ENCODE results near the gene CYP46A1.

The CYP46A1 gene

GRCh38 chr14:99715266-99716000, 31.3 kb downstream of the CYP46A1 start:
- Histone ChIP-seq H3K4me1 (ENCODE audit: control insufficient read depth, insufficient read depth, low read length) (no peaks in the 10 kb centered on the region), H3K9me3 (ENCODE audit: control insufficient read depth, insufficient read depth, low read depth, low read length) (no peaks in the 10 kb centered on the region), H3K36me3 (ENCODE audit: control insufficient read depth in 2 of 2, insufficient read depth in 1 of 2, low read length in 2 of 2) (no peaks in the 10 kb centered on the region), H3K27ac (ENCODE audit: extremely low read depth, low read depth, low read length) (no peak overlapping the region), H3K4me3 (ENCODE audit: low read depth, low read length) (no peak overlapping the region)
- CTCF ChIA-PET = interaction anchor here (0.8 to 2.2 kb wide), 4 partner anchors 15 to 231 kb away, joined by 3 to 7 read pairs (median 3); no protein-coding TSS in a partner anchor
- TF ChIP-seq GLI2 (tag by site-specific recombination; IDR thresholded peaks at IDR 0.05; ENCODE audit: borderline replicate concordance, low read depth) = no peak
- no peak for TF ChIP-seq ZNF266 (tag by site-specific recombination; IDR thresholded peaks at IDR 0.05; ENCODE audit: low read depth)
- TF ChIP-seq ZNF555 (tag by site-specific recombination; conservative IDR thresholded peaks at IDR 0.05) = no peak
- POLR2A ChIA-PET = interaction anchor here (1.0 kb wide), 1 partner anchor 31 kb away, joined by 3 read pairs; the partner anchor contains the start of gene CYP46A1

DNA sequence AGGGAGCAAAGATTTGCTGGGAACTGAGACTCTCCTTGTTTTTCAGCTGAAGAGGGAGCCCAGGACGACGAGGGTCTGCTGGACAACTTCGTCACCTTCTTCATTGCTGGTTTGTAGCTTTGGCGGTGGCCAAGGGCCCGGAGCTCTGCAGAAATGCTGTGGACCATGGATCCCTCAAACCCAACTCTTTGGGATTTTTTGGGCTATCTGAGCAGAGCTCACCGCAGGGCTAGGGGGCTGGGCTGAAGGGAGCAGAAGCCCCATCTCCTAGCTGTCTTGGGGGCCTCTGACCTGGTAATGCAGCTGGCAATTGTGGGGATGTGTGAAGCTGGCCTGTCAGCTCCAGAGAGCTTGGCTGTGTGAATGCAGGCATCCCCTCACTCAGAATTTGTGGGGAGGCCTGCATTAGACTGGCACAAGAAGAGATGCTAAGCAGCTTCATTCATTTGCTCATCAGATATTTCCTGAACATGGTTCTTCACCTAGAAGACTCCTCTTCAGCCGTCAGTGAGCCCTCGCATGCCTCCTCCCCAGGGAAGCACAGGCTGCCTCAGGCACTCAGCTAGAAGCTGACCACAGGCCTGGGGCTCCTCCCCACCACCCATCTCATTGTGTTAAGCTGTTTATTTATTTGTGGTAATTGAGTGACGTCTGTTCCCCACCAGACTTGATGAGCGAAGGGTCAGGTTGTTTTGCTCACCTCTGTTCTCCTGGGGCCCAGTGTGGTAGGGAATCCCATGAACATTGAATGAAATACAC, 32.2 kb downstream of the CYP46A1 start:
- CTCF ChIA-PET = interaction anchor here (0.6 to 2.2 kb wide), 3 partner anchors 14 to 231 kb away, joined by 3 to 7 read pairs (median 3); no protein-coding TSS in a partner anchor

GRCh38 chr14:99716850-99717681, 33.0 kb downstream of the CYP46A1 start:
- H3K4me3 ChIP-seq (ENCODE audit: low read depth, low read length) = no peak overlapping the region
- TF ChIP-seq ZNF433 (tag by site-specific recombination; IDR thresholded peaks at IDR 0.05; ENCODE audit: low read depth) (no peak), HOXC10 (CRISPR knock-in tag; IDR thresholded peaks at IDR 0.05) (no peak), ZFP3 (tag by site-specific recombination; IDR thresholded peaks at IDR 0.05; ENCODE audit: low read depth) (no peak), ZNF169 (tag by site-specific recombination; IDR thresholded peaks at IDR 0.05) (no peak), ZNF302 (tag by site-specific recombination; IDR thresholded peaks at IDR 0.05; ENCODE audit: low read depth) (no peak), MZF1 (tag by site-specific recombination; IDR thresholded peaks at IDR 0.05; ENCODE audit: borderline replicate concordance) (no peak), ZNF121 (tag by site-specific recombination; IDR thresholded peaks at IDR 0.05) (no peak), ZNF548 (tag by site-specific recombination; IDR thresholded peaks at IDR 0.05) (no peak), ZNF366 (tag by site-specific recombination; conservative IDR thresholded peaks at IDR 0.05) (no peak), ZNF335 (tag by site-specific recombination; conservative IDR thresholded peaks at IDR 0.05) (no peak), ZSCAN30 (tag by site-specific recombination; IDR thresholded peaks at IDR 0.05) (no peak), PRDM1 (tag by site-specific recombination; IDR thresholded peaks at IDR 0.05) (no peak), FEZF1 (tag by site-specific recombination; IDR thresholded peaks at IDR 0.05) (no peak), ZBTB8A (tag by site-specific recombination; IDR thresholded peaks at IDR 0.05) (no peak), ZNF521 (tag by site-specific recombination; IDR thresholded peaks at IDR 0.05) (no peak), ZNF626 (tag by site-specific recombination; IDR thresholded peaks at IDR 0.05) (no peak), ZNF624 (tag by site-specific recombination; IDR thresholded peaks at IDR 0.05) (no peak)
- ChIA-PET POLR2A (no interaction called here), CTCF (interaction anchor here (1.2 kb wide), 1 partner anchor 230 kb away, joined by 3 read pairs; no protein-coding TSS in a partner anchor)
- no peaks in the 10 kb centered on the region for H3K9me3 ChIP-seq (ENCODE audit: control insufficient read depth, insufficient read depth, low read depth, low read length)
- no peaks in the 10 kb centered on the region for H3K4me1 ChIP-seq (ENCODE audit: control insufficient read depth, insufficient read depth, low read length)
- no peak overlapping the region for H3K27ac ChIP-seq (ENCODE audit: extremely low read depth, low read depth, low read length)
- no peaks in the 10 kb centered on the region for H3K36me3 ChIP-seq (ENCODE audit: control insufficient read depth in 2 of 2, insufficient read depth in 1 of 2, low read length in 2 of 2)

More for the DNA sequence above, 32.2 kb downstream of the CYP46A1 start:
- no peaks in the 10 kb centered on the region for H3K36me3 ChIP-seq (ENCODE audit: control insufficient read depth in 2 of 2, insufficient read depth in 1 of 2, low read length in 2 of 2)
- H3K4me1 ChIP-seq (ENCODE audit: control insufficient read depth, insufficient read depth, low read length) = no peaks in the 10 kb centered on the region
- H3K9me3 ChIP-seq (ENCODE audit: control insufficient read depth, insufficient read depth, low read depth, low read length) = no peaks in the 10 kb centered on the region
- H3K4me3 ChIP-seq (ENCODE audit: low read depth, low read length) = no peak overlapping the region
- TF ChIP-seq, protein P1, sequence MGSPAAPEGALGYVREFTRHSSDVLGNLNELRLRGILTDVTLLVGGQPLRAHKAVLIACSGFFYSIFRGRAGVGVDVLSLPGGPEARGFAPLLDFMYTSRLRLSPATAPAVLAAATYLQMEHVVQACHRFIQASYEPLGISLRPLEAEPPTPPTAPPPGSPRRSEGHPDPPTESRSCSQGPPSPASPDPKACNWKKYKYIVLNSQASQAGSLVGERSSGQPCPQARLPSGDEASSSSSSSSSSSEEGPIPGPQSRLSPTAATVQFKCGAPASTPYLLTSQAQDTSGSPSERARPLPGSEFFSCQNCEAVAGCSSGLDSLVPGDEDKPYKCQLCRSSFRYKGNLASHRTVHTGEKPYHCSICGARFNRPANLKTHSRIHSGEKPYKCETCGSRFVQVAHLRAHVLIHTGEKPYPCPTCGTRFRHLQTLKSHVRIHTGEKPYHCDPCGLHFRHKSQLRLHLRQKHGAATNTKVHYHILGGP (tag by site-specific recombination; IDR thresholded peaks at IDR 0.05) = no peak
- TF ChIP-seq MZF1 (tag by site-specific recombination; IDR thresholded peaks at IDR 0.05; ENCODE audit: borderline replicate concordance) (no peak), PRDM1 (tag by site-specific recombination; IDR thresholded peaks at IDR 0.05) (no peak), ZNF211 (tag by site-specific recombination; IDR thresholded peaks at IDR 0.05; ENCODE audit: low read depth) (no peak), ZNF292 (tag by site-specific recombination; IDR thresholded peaks at IDR 0.05; ENCODE audit: borderline replicate concordance, low read depth) (no peak), ZNF626 (tag by site-specific recombination; IDR thresholded peaks at IDR 0.05) (no peak), ZIC2 (tag by site-specific recombination; IDR thresholded peaks at IDR 0.05) (peak; percentile 66), WT1 (tag by site-specific recombination; IDR thresholded peaks at IDR 0.05) (peak; percentile 52; the same call in 1 of the 2 replicates), ZNF777 (tag by site-specific recombination; IDR thresholded peaks at IDR 0.05; ENCODE audit: borderline replicate concordance) (no peak), ZNF433 (tag by site-specific recombination; IDR thresholded peaks at IDR 0.05; ENCODE audit: low read depth) (no peak), ZBTB17 (tag by site-specific recombination; IDR thresholded peaks at IDR 0.05) (no peak)
- TF ChIP-seq, protein P2, sequence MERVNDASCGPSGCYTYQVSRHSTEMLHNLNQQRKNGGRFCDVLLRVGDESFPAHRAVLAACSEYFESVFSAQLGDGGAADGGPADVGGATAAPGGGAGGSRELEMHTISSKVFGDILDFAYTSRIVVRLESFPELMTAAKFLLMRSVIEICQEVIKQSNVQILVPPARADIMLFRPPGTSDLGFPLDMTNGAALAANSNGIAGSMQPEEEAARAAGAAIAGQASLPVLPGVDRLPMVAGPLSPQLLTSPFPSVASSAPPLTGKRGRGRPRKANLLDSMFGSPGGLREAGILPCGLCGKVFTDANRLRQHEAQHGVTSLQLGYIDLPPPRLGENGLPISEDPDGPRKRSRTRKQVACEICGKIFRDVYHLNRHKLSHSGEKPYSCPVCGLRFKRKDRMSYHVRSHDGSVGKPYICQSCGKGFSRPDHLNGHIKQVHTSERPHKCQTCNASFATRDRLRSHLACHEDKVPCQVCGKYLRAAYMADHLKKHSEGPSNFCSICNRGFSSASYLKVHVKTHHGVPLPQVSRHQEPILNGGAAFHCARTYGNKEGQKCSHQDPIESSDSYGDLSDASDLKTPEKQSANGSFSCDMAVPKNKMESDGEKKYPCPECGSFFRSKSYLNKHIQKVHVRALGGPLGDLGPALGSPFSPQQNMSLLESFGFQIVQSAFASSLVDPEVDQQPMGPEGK (tag by site-specific recombination; IDR thresholded peaks at IDR 0.05) = no peak
- no peak overlapping the region for H3K27ac ChIP-seq (ENCODE audit: extremely low read depth, low read depth, low read length)
- POLR2A ChIA-PET = no interaction called here
